HG03175 (cell line): ENCODE measurements around the gene MUL1.

Source experiments
- ATAC-seq: cut with Tn5 transposase; IDR thresholded peaks from one replicate; pipeline ENCODE4 v1.9.1; 2021; ENCODE audit warnings: mild to moderate bottlenecking, moderate library complexity; ENCODE audit not compliant: unreplicated experiment

The MUL1 gene

DNA sequence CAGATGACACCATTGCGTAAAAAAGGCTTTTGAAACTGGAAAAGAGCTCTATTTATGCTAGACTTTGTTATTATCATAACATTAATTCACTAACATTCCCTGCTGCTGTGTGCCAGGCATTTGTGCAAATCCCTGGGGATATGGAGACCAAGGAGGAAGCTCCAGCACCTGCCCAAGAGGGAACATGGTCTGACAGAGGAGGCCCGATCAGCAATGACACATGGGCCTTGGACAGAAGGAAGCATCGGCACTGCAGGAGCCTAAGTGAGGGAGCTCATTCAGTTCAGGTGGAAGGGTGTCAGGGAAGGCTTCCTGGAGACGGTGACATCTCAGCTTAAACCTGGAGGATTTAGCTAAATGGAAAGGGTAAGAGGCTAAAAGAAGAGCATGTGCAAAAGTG, 35.8 kb downstream of the MUL1 start:
- no peak for ATAC-seq

DNA sequence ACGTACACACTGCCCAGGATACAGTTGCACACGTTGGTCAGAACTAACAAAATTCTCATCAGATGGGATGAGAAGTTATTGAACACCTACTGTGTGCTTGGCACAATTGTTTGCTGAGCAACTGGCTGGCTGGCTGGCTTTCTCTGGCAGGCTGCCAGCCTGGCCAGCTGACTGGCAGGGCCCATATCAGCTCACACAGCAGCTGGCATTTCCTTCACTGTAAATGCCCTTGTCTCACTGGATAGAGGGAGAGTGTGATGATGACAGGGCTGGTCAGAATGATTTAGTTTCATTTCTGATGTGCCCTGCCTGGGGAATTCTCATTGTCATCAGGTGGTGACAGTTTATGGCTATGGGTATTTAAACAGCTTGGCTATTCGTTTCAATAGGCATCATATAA, 37.8 kb downstream of the MUL1 start:
- no peak for ATAC-seq

DNA sequence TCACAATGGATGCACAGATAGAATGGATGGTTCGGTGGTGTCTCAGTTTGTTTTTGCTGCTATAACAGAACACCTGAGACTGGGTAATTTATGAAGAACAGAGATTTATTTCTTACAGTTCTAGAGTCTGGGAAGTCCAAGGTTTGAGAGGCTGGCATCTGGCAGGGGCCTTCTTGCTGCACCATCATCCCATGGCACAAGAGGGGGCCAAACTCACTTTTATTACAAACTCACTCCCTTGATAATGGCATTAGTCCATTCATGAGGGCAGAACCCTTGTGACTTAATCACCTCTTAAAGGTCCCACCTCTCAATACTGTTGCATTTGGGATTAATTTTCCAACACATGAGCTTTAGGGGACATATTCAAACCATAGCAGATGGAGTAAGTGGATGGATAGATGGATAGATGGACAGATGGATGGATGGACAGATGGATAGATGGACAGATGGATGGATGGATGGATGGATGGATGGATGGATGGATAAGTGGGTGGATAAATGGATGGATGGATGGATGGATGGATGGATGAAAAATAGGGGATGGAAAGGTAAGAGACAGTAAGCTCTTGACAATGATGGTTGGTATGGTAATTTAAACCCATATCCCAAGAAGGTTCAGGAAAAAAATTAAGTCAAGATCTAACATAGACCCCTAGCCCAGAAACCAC, 38.4 kb downstream of the MUL1 start:
- ATAC-seq = no peak

DNA sequence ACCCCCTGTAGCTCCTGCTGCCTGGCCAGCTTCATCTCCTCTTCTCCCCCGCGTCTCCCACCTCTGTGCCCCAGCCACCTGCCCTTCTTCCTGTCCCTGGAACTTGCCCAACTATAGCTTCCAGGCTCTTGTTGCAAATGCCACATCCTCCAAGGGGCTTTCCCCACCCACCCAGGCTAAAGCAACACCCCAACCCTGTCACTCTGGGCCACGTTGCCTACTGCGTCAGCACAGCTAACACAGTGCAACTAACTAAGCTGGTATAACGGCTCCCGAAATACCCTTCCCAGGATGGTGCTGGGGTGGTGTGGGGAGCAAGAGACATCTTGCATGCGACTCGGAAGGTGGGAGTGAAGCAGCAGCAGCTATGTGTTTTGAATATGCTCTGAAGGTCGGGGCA, 41.7 kb downstream of the MUL1 start:
- ATAC-seq = no peak

DNA sequence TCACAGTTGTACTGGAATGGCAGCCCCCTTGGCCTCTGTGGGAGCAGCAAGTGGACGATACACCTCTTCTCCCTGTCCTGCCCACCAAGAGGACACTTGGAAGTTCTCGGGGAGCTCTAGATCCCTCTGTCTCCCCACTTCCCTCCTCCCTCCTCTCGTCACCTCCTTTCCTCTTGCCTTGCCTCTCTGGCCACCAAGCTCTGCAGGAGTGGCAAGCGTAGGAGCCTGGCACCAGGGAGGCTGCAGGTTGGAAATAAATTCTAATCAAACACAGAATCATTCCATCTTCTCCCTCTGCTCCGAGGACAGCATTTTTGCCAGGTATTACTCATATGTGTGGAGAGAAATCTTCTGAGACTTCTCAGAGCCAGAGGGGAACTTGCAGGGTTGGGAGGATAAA, 42.8 kb downstream of the MUL1 start:
- ATAC-seq = no peak

DNA sequence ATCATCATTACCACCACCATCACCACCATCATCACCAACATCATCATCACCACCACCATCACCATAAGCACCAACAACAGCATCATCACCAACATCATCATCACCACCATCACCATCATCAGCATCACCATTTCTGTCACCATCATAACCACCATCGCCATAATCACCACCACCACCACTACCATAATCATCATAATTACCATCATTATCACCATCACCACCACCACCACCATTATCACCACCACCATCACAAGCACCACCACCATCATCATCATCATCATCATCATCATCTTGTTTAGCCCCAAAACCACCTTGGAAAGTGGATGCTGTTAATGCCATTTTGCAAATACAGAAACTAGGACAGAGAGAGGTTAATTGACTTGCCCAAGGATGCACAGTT, 44.4 kb downstream of the MUL1 start:
- no peak for ATAC-seq

DNA sequence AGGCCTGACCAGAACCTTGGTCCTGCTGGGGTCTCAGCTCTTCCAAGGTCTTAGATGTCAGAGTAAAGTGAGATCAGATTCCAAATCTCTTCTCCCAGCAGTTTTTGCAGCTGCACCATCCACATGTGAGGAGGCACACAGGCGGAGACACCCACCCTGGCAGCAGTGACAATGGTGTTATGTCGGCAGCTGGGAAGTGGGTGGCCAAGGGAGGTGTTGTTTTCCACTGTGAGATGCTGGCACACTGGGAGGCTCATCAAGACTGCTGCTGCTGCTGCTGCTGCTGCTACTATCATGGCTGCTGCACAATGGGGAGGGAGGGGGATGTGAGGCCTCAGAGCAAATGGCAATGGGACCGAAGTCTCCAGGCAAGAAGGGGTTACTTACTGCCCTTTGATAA, 45.6 kb downstream of the MUL1 start:
- no peak for ATAC-seq

DNA sequence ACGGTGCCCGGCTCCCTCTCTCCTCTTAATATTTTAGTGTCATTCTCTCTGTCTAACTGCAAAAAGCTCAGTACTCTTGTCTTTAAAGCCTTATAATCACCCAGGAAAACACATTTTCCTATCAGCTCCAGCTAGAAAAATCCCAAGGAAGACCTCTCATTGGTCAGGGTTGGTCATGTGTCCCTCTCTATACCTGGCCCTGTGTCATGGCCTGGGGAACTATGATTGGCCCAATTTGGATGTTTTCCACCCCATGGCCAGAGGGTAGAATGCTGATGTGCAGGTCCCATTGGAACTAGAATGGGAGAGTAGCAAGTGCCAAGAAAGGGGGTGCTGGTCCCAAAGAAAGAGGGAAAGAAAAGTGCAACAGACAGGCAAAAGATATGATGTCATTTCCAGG, 49.2 kb downstream of the MUL1 start:
- ATAC-seq = no peak

DNA sequence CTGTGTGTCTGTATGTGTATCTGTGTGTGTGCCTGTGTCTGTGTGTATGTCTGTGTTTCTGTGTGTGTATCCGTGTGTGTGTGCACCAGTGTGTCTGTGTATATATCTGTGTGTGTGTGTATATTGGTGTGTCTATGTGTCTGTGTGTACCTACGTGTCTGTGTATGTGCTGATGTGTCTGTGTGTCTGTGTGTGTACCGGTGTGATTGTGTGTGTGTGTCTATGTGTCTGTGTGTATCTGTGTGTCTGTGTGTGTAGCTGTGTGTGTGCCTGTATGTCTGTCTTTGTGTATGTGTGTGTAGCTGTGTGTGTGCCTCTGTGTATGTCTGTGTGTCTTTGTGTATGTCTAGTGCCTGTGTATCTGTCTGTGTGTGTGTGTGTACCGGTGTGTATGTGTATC, 53.9 kb downstream of the MUL1 start:
- ATAC-seq = no peak

DNA sequence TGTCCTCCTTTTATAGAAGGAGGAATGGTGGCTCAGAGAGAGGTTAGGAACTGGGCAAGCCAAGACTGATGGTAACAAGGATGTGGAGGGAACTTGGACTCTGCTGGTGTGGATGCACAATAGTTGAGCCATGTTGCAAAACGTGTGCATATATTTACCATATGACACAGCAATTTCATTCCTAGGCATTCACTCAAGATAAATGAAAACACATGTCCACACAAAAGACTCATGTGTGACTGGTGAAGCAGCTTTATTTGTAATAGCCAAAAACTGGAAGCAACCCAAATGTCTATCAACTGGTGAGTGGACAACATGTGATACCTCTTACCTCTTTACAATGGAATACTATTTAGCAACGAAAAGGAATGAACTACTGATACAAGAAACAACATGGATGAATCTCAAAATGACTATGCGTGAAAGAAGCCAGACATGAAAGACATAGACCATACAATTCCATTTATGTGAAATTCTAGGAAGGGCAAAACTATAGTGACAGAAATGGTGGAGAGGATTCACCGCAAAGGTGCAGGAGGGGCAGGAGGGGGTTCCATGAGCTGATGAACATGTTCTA, 58.1 kb downstream of the MUL1 start:
- no peak for ATAC-seq
